ENCODE data around the gene NME7.
"Not testable (repeated sequence)": the region's sequence is repeated elsewhere in the genome, so short reads cannot be mapped to it uniquely, and the experiment has no call there.

Gene NME7, protein sequence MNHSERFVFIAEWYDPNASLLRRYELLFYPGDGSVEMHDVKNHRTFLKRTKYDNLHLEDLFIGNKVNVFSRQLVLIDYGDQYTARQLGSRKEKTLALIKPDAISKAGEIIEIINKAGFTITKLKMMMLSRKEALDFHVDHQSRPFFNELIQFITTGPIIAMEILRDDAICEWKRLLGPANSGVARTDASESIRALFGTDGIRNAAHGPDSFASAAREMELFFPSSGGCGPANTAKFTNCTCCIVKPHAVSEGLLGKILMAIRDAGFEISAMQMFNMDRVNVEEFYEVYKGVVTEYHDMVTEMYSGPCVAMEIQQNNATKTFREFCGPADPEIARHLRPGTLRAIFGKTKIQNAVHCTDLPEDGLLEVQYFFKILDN

DNA sequence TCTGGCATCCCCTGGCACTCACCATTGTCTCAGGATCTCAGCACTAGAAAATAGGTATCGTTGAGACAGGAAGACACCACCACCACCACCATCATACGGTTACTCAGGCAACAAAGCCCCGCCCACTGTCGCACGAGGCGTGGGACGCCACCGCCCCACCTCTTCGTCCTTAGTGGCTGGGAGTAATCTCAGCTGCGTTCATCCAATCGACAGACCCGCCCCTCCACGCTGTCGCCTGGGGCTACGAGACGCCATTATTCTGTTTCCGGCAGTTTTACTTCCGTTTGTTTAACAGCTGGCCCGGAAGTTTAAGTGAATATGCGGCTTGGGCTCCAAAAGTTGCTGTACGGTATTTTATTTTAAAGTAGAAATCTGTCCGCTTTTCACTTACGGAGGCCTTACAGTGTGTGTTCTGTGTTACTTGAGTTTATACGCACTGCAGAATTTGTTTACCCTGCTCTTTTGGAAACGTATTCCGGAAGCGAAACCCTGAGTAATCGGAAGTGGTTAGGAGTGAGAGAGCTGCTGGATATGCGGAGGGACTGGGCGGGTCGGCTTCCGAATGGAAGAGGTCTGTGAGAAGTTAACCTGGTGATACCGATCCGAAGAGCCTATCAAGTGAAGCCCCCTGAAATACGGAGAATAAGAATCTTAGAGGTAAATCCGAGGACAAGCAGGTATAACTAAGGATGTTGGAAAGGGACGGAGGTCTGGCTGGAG, at the start of gene NME7, which contains the start of gene BLZF1:
TSS of gene NME7 (minus strand) at position 112 of the 720 bp plus-strand sequence. CDS start at position 25, 87 bp downstream.
TSS of gene BLZF1 (plus strand) at position 510 of the 720 bp plus-strand sequence. CDS start 1,328 bp downstream, outside the sequence.
- DNase-seq, result peak; percentile 98

DNA sequence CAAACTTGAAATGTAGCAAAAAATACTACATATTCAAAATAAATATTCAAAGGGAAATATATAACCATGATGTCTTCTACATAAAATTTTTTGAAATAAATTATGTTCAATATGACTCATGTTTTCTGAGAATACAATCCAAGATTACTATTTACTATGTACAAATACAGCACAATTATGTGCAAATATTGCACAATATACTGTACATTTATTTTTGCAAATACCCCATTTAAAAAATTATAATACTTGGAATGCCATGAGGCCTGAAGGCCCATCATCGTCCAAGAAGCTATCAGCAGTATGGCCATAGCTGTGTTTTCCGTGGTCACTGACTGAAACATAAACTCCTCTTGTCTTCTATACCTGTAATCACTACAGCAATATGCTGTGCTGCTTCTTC, 47.4 kb upstream of the NME7 start:
- no peak for DNase-seq

DNA sequence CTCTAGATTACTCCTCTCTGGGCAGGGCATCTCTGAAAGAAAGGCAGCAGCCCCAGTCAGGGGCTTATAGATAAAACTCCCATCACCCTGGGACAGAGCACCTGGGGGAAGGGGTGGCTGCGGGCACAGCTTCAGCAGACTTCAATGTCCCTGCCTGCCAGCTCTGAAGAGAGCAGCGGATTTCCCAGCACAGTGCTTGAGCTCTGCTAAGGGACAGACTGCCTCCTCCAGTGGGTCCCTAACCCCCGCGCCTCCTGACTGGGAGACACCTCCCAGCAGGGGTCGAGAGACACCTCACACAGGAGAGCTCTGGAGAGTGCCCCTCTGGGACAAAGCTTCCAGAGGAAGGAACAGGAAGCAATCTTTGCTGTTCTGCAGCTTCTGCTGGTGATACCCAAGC, 40.7 kb upstream of the NME7 start:
- not testable (repeated sequence) for DNase-seq

DNA sequence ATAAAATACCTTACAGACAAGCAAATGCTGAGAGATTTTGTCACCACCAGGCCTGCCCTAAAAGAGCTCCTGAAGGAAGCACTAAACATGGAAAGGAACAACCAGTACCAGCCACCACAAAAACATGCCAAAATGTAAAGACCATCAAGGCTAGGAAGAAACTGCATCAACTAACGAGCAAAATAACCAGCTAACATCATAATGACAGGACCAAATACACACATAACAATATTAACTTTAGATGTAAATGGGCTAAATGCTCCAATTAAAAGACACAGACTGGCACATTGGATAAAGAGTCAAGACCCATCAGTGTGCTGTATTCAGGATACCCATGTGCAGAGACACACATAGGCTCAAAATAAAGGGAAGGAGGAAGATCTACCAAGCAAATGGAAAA, 35.0 kb upstream of the NME7 start:
- DNase-seq, result not testable (repeated sequence)

DNA sequence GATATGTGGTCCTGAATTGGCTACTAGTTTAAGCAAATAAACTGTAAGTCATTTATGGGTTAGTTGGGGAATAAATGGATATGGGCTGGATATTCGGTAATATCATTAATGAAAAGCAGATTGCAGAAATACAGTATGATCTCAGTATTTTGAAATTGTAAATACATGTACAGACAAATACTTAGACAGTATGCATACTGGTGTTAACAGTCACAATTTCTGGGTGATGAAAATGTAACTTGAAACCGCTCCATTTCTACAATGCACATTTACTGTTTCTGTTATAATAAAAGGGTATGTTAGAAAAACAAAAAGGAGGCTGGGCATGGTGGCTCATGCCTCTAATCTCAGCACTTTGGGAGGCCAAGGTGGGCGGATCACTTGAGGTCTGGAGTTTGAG, 28.4 kb upstream of the NME7 start:
- no peak for DNase-seq

DNA sequence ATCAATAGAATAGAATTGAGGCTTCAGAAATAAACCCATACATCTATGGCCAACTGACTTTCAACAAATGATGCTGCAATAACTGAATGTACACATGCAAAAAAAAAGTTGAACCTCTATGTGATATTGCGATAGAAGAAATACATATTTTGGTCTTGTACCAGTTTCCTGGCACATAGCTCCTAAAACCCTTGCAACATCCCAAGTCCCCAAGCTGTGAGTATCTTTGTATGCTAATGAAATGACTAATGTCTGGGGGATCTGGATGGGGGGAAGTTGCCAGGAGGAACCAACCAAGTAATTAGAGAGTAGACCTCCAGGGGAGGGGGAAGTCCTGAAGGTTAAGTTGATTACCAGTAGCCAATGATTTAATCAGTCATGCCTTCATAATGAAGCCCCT, 24.8 kb upstream of the NME7 start:
- DNase-seq, result no peak

DNA sequence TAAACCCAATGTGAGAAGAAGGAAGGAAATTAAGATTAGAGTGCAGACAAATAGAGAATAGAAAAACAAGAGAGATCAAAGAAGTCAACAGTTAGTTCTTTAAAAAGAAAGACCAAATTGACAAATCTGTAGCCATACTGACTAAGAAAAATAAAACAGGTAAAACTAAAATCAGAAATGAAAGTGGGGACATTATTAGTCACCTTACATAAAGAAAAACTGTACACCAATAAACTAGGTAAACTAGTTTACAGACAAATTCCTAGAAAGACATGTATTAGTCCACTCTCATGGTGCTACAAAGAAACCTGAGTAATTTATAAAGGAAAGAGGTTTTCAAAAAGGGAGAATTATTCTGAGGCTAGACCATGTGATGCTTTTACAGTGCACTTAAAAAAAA, 22.7 kb upstream of the NME7 start:
- DNase-seq, result peak; percentile 77

DNA sequence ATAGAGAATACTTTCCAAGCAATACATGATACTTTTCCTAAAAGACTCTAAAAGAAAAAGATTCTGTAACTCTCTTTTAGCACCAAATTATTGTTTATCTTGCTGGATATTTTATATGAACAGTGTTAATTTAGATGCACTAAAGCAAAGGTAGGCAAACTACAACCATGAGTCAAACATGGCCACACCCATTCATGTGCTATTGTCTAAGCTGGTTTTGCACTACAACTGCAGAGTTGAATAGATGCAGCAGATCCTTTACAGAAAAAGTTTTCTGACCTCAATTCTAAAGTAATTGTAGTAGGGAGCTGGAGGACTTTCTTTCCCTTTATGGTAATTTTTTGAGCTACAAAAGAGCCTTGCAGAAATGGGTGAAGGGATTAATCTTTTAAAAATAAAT, 19.8 kb upstream of the NME7 start:
- no peak for DNase-seq

DNA sequence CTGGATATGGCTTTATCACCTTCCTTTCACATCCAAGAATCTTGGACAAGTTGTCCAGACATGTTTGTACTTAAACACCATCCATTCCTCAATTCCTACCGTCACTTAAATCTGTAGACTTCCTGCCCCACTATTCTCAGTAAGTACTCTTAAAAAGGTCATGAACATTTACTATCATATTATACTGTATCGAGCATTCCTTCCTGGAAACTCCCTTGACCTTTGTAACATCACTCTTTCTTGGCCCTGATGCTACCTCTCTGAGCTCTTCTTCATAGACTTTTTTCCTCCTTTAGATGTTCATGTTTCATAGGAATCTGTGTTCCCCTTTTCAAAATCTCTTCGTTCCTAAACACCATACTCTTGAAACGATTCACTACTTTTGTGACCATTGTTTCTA, 15.9 kb upstream of the NME7 start:
- DNase-seq, result no peak

DNA sequence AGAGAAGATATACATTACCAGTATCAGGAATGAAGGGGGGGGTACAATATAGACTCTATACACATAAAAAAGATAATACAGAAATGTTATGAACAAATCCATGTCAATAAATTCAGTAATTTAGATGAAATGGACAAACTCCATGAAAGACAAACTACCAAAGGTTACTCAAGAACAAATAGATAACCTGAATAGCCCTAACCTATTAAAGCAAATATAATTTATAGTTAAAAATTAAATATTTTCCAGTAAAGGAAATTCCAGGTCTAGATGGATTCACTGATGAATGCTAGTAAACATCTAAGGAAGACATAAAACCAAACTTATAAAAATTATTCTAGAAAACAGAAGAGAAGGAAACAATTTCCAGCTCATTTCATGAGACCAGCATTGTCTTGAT, 13.6 kb upstream of the NME7 start:
- DNase-seq, result no peak

DNA sequence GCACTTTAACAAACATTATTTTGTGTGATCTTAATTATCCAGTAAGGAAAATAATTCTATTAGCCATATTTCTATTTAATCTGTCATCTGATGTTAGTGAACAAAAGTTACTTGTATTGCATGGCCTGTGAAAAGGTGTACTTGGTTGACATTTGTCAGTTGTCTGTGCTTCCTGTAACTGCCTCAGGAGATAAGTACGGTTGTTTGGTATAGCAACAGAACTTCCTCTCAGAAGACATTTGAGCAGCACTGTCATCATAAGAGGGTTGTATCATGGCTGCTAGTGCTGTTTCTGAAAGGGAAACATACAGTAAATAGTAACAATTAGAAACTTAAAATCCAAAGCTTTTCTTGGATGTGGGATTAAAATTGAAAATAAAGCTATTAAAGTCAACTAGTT, 3.8 kb upstream of the NME7 start:
- peak; percentile 28 for DNase-seq

DNA sequence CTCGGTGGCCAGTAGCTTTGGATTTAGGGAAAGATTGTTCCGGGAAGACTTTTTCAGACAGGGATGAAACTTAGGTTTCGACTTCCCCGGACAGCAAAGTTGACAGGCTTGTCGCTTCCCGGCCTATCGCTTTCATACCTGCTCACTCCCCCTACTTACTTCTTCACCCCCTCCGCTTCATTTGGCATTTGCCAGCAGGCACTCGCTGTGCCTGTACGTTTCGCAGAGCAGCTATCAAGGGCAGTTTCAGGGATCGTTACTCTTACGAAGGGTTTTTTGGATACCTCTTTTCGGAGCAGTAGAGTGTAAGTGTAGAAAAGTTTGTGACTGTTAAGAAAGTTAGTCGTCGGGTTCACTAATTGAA, 791 bp upstream of the NME7 start:
- DNase-seq, result peak; percentile 23

DNA sequence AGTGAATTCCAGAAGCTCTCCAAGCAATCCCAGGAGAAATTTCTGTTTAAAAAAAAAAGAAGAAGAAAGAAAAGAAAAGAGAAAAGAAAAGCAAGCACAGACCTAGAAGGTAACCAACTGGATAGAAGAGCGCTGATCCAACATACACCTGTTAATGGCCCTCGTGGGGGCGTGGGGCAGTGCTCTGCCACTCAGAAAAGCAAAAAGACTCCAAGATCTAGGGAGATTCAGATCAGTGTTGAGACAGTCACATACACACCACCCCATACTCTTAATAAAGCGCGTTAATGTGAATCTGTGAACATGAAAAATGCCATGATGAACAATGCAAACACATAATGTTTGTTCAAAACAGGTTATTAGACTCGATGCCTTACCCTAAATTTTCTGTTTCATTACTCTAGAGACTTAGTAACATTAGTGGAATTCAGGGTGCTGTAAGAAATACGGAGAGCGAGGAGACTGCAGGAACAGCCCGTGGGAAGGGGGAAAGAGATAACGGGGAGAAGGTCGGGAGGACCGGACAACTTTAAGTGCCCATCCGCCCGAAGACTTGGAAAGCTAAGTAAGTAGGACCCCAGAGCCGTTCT, 406 bp downstream of the NME7 start:
- DNase-seq, result peak; percentile 6

DNA sequence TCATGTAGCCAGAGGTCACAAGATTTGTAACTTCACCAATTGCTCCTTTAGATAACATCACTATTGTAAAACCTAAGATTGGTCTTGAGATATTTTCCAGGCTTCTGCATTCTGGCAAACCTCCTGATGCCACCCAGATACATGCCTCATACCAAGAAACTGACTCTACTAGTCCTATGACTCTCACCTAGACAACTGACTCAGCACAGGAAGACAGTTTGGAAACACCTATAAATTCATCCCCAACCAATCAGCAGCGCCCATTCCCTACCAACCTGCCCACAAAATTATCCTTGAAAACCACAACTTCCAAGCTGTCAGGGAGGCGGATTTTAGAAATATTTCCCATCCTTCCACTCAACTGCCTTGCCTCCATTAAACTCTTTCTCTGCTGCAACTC, 2.6 kb downstream of the NME7 start:
- DNase-seq, result peak; percentile 83

DNA sequence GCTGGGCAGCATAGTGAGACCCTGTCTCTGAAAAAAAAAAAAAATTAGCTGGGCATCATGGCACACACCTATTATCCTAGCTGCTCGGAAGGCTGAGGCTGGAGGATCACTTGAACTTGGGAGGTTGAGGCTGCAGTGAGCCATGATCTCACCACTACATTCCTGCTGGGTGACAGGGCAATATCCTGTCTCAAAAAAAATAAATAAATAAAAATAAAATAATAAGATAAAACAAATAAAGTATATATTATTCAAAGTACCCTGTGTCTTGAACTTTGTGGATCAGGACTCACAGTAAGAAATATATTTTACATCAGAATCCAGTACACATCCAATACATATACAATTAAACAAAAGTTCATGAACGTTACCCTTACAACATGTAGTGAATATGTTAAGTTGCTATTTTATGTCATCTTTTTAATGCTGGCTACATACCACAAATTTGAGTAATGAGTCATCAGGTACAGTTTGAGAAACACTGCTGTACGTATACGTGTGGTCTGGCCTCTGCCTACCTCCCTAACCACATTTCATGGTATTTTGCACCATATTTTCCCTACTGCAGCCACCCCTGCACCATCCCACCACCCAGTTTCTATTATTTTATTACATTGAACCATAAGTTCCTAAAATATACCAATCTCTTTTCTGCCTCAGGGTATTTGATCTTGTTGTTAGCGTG, 4.4 kb downstream of the NME7 start:
- DNase-seq, result peak; percentile 85

DNA sequence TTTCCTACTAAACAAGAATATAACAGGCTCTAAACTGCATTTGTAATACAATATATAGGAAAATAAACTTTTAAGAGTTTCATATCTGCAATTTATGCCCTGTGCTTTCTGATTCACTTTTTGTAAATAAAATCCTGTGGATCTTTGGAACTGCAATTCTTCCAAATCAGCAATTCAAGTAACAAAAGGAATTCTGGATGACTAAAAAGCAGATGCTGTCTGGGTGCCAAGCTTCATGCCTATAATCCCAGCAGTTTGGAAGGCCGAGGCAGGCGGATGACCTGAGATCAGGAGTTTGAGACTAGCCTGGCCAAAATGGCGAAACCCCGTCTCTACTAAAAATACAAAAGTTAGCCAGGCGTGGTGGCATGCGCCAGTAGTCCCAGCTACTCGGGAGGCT, 6.3 kb downstream of the NME7 start:
- DNase-seq, result no peak

DNA sequence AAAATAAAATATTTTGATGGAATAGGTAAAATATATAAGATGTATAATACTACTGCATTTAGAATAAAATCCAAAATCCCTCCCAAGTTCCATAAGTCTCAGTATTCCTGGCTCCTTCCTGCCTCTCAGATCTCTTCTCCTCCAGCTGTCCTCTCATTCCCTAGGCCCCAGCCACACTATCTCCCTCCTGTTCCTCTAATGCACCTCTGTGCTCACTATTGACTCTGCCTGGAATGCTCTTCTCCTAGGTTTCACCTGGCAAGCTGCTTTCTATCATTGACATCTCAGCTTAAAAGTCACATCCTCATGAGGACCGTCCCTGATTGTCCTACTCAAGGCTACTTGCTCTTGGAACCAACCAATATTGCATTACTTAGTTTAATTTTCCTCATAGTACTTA, 7.2 kb downstream of the NME7 start:
- no peak for DNase-seq

DNA sequence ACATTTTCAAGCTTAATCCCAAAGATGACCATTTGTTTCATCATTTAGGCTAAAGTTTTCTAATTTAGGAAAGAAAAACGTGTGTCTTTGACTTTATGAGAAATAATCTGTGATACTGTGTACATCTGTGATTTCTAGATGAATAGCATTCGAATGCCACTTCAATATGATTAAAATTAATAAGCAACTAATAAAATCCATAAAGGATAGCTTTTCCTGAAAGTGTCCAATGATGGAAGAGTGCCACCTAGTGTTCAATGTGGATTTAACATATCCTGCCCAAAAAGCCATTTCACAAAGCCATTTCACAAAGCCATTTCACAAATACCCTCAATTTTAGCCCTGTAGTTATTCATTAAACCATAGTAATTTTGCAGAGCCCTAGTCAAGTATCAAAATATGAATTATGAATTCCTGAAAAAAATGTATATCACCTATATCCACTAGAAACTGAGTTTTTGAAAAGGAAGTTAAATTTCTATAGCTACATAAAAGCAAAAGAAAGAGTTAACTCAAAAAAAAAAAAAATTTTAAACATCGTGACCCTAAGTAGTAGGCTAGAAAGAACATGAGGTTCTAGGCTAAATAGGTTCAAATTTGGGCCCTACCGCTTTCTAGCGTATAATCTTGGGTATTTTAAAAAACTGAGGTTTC, 19.1 kb downstream of the NME7 start:
- DNase-seq, result peak; percentile 48

DNA sequence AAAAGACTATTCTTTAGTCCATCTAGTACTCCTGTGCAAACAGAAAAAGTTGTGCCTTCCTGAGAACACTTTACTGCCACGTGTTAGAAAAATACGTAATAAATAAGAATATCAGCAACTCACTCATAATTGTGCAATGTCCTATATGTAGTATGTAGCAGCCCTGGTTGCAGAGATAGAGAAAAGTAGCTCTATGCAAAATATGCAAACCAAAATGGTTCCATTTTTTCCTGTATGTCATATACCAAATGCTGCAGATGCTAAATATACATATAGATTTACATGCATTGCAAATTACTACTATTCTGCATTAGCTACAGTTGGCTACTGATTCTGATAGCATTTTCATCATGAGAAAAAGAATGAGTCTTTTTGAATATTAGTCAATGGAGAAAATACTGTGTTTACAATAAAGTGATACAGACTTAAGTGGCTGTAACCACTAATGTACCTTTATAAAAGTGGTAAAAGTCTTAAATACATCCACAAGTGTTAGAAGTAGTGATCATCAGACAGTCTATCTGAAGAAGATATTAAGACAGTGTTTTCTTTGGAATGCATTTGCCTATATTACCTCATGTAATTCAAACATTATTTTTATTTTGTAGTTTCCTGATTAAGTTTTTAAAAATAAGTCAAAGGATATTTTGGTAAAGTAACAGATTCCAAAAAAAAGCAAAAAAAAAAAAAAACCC, 19.8 kb downstream of the NME7 start:
- DNase-seq, result no peak

DNA sequence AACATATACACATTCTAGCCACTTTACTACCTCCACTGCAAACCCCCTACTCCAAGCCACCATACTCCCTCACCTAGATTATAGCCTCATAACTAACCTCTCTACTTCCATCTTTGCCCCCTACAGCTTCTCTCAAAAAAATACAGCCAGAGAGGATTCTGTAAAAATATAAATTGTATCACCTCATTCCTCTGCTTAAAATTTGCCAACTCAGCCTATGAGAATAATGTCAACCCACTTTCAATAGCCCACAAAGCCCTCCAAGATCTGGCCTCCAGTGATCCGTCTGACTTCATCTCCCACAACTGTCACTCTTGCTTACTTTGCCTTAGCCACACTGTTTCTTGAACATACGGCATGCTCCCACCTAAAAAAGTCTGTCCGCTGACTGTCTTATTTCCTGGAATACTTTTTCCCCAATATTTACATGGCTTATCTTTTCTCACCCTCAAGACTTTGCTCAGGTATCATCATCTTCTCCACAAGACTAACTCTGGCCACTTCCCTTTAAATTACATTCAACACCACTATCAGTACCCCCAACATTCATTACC, 21.5 kb downstream of the NME7 start:
- no peak for DNase-seq

DNA sequence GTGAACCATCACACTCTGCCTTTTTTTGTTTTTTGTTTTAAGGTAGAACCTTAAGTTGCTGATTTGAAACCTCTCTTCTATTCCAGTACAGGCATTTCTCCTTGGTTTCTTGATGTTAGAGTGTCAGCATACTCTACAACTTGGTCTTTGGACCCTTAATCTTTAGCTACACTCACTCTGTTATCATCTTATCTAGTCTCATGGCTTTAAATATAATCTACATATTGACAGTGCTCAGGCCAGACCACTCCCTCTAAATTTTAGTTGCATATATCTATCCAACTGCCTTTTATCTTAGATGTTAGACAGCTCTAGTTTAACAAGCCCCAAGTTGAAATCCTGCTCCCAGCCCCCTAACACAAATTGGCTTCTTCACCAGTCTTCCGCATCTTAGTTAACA, 22.1 kb downstream of the NME7 start:
- no peak for DNase-seq

DNA sequence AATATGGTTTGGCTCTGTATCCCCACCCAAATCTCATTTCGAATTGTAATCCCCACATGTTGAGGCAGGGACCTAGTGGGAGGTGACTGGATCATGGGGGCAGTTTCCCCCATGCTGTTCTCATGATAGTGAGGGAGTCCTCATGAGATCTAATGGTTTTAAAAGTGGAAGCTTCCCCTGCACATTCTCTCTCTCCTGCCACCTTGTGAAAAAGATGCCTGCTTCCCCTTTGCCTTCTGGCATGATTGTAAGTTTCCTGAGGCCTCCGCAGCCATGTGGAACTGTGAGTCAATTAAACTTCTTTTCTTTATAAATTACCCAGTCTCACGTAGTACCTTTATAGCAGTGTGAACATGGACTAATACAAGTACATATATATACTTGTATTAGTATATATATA, 25.5 kb downstream of the NME7 start:
- DNase-seq, result not testable (repeated sequence)

Data from activated CD4-positive, alpha-beta T cell treated with anti-CD3 and anti-CD28 coated beads, Interleukin-2, amount 50 U/mL, for 16 hours (primary cell).